Tongue (tissue), 2 donors: ENCODE data around the gene ARMC12. TPM values are rescaled to one million over a fixed set of nuclear protein-coding genes. Genes with fewer than 3 reads are reported as not detected.
A peak's percentile ranks its signal among the peaks of the same experiment; 100 is the strongest.

Source experiments
- DNase-seq: peaks from one replicate; pipeline ENCODE4 v3.0.0-alpha.2; 2015
- total RNA-seq: library from RNA; depleted of rRNA; stranded (reverse); fragments of >200 nt; gene quantifications from one replicate; pipeline ENCODE4 v1.2.3, GENCODE V29; 2014

The ARMC12 gene
- total RNA-seq, 1 donor from 2014 or later, result 0.31 TPM

DNA sequence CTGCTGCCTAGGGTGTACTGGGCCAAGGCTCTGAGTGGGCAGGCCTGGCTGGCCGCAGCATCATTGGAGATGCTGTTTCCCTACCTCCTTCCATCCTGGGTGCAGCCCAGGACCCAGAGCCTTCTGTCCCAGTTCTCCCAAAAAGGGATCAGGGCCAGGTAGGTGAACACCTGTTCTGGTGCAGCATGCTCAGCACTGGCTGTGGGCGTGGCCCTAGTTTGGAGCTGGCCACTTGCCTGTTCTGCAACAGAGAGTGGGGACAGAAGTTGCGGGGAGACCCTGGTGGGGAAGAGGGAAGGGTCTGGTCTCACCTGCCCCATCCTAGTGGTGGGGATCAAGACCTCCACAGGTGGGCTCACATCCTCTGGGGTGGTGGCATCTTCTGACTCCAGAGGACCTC lies 1.4 kb upstream of the ARMC12 start:
- DNase-seq, result no peak

DNA sequence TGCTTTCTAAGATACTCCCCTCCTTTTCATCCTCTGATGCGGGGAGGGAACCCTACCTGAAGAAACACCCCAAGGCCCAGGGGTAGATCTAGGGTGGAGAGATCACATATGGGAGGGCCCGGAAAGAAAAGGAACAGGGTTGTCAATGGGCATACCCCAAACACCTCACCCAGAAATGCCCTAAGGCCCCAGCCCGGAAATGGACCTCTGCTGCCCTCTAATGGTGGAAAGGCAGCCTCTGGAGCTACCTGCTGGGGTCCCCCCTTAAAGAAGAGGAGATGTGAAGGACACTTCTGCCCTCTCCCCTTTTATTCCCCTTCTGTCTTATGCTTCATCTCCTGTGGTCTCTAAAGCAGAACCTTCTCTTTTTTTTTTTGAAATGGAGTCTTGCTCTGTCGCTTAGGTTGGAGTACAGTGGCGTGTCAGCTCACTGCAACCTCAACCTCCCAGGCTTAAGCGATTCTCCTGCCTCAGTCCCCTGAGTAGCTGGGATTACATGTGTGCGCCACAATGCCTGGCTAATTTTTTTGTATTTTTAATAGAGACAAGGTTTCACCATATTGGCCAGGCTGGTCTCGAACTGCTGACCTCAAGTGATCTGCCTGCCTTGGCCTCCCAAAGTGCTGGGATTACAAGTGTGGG lies 458 bp upstream of the ARMC12 start:
- DNase-seq, result peak; percentile 90

DNA sequence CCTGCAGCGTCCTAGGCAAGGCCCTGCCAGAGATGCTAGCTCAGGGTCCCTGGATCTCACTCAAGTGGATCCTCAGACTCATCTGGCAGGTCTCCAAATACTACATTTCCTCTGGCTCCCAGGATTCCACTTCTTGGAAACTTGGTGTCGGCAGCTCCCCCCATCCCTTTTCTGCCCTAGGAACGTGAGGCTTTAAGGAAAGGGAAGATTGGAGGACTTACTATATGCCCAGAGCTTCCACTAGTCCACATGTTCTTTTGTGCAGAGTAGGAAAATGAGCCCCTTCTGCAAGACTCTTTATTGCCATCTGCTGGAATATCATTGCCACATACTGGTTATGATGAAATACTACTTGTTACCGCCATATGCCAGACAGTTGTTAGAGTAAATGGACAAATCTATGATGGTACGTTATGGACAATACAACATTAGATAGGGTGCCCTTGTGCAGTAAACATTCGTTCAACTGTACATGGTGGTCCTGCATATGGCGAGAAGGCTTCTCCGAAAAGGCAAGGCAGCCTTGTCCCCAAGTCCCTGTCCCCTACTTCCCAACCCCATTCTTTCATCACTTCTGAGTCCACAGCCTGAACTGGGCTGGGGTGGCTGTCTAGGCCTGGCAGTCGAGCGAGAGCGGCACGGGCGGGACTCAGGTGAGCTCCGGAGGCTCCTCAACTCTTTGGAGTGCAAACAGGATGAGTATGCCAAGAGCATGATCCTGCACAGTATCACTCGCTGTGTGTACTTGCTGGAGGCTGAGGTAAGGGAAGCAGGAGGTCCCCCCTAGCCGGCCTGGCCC lies 780 bp downstream of the ARMC12 start:
- peak; percentile 86 for DNase-seq

DNA sequence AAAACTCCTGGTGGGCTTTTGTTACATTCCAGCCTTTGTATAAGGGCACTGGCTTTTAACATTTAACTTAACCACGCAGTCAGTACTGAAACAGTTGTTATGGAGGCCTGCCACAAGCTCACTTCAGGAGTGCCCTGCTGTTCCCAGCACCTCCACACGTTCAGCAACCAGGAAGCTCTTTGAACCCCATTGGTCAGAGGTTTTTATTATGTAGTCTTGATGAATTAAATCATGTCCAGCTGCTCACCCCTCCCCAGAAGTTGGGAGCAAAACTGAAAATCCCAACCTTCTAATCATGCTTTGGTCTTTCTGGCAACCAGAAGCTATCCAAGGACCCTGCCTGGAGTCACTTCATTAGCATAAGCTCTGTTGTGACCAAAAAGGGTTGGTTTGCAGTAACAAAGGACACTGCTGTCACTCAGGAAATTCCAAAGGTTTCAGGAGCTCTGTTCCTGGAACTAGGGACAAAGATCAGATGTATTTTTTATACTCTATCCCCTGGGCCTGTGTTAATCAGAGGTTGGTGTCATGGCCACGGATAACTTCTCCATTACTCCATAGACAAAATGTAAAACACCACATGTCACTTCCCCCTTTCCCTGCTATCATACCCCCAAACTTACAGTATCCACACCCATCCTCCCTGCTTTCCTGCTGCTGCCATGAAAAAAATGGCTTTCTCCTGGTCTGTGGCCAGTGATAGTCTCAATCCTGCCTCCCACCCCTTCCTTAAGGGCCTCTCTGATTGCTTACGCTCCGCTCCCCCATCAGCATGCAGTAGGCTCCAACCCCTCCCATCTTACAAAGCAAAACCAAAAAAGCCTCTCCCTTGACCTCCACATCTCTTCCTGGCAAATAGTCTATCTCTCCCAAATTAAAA lies 3.1 kb downstream of the ARMC12 start:
- DNase-seq, result no peak

DNA sequence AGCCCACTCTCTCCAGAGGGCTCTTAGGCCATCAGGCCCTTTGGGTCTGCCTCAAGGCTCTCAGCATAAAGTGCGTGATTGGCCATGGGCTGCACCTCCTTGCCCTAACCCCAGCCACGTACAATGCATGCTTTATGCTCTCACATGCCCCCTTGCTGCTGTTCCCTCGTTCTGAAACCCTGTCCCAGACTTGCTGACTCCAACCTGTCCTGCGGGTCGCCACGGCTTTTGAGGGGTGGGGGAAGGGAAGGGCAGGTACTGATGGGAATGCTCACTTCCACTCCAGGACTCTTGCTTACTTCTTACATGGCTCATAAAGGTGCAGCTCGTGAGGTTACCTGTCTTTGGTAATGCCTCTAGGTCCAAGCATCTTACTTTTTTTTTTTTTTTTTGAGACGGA lies 6.0 kb downstream of the ARMC12 start:
- no peak for DNase-seq

DNA sequence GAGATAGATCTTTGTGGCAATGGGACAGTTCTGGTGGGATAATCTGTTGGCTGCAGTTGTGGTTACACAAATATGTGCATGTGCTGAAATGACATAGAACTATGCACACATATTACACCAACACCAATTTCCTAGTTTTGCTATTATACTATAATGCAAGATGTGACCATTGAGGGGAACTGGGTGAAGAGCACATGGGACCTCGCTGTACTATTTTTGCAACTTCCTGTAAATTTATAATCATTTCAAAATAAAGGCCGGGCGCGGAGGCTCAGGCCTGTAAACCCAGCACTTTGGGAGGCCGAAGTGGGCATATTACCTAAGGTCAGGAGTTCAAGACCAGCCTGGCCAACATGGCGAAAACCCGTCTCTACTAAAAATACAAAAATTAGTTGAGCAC lies 8.7 kb downstream of the ARMC12 start:
- DNase-seq, result no peak

DNA sequence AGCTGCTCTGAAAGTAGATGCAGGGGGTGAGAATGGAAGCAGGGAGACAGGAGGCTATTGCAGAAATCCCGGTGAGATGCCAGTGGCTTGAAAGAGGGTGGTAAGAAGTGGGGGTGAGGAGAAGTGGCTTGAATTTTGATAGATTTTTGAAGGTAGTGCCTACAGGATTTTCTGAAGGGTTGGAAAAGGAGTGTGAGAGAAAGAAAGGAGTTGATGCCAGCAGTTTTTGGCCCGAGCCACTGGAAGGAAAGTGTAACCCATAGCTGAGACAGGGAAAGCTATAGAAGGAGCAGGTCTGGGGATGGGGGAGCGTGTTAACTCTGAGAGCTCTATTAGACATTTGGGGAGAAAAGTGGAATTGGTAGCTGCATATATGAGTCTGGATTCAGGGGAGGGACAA lies 9.7 kb downstream of the ARMC12 start:
- no peak for DNase-seq

DNA sequence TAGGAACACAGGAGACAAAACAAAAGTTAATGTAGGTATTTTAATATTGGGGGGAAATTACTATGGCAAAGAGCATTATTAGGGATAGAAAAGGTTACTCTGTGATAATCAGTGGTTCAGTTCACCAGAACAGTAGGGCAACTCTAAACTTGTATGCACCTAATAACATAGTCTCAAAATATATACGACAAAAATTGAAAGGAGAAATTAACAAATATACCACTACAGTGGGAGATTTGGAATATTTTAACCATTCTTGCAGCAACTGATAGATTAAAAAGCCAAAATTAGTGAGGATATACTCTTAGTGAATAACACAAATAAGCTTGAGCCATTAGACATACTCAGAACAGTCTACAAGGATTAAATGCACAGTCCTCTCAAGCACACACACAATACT lies 11.0 kb downstream of the ARMC12 start:
- no peak for DNase-seq

DNA sequence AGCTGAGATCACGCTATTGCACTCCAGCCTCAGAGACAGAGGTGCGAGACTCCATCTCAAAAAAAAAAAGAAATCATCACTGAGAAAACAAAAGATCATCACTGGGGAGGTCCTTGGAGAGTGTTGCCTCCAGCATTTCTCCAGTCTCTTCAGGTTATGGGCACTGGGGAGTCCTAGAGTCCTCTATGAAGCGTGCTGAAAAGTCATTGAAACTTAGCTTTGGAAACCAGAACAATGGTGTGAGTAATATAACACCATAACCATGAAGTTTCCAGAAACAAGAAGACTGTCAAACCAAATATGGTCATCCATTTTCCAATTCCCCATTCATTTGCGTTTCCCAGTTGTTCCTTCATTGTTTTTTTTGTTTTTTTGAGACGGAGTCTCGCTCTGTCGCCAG lies 13.7 kb downstream of the ARMC12 start:
- DNase-seq, result no peak

DNA sequence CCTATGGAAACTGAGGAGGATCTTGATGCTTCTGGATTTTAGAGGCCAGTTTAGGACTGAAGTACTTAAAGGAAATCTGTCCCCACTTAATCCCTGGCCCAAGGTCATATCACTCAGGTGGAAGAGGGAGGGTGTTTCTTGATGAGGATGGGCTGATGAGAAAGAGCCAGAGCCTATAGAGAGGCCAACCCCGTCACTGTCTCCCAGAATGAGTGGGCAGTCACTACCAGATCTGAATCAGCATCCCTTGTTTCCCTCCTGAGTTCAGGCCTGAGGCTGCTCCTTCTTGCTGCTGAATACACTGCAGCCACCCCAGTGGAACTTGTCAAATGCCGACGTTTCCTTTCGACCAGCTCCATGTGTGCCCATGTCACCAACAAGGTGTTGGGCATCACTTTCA lies 14.8 kb downstream of the ARMC12 start:
- no peak for DNase-seq

DNA sequence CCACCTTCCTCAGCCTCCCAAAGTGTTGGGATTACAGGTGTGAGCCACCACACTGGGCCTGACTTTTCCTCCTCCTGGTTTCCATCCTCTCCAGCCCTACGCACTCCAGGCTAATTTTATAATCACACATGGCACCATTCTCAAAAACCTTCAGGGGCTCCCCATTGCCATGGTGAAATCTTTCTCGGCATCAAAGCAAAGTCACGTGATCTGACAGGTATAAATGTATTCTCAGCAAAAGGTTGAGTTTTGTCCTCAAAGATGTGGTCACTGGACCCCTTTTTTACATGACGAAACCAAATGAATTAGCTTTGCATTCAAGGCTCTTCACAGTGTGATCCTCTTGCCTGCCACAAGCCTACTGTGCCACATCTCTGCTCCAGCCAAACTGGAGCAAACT lies 15.5 kb downstream of the ARMC12 start:
- DNase-seq, result no peak

DNA sequence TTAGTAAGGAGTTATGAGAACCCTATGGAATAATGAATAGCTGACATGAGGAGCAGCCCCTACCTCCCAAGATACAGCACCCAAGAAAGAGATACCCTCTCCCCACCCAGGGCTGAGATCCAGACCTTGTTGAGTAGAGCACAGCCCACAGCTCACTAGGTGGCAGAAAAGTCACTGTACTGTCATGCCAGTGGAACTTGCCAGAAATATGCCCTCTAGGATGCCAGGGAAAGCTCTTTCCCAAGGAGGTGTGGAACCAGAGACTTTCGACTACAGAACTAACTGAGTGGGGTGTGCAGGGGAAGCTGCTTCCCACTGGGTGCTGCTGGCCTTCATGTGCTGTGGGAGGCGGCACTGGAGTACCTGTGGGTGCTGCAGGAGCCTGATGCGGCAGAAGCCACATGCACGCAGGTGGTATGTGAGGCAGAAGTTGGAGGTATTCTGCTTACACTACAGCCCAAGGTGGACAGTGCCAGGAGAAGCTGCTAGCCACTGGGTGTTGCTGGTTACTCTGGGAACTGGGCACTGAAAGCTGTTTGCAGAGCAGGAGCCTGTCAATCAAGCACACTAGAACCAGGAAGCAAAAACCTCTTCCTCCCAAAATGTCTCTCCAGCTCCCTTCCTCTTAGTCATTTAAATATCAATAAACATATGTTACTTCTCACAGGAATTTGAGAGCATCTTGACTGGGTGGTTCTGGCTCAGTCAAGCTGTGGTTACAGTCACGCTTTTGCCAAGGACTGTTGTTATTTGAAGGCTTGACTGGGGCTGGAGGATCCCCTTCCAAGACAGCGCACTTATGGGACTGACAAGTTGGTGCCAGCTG lies 17.8 kb downstream of the ARMC12 start:
- DNase-seq, result no peak

DNA sequence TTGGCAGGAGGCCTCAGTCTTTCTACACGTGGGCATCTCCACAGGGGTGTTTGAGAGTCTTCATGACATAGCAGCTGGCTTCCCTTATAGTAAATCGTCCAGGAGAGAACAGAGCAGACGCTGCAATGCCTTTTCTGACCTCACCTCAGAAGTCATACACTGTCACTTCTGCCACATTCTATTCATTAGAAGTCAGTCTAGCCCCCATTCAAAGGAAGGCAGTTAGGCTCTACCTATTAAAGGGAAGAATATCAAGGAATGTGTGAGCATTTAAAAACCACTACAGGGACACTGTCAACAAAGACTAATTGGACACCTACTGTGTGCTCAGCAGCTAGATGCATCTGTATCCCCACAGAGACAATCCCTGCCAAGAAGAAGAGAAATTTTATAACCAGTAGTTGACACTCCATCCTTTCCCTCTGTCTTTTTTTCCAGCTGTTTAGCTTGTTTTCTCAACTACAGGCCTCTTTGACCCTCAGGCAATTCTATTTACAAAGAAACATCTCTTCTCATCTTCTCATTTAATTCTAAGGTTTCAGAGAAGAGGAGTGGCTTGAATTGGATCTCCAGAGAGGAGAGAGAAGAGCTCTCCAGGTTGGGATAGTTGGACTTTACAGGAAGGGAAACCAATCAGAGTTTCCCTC lies 18.6 kb downstream of the ARMC12 start:
- no peak for DNase-seq

DNA sequence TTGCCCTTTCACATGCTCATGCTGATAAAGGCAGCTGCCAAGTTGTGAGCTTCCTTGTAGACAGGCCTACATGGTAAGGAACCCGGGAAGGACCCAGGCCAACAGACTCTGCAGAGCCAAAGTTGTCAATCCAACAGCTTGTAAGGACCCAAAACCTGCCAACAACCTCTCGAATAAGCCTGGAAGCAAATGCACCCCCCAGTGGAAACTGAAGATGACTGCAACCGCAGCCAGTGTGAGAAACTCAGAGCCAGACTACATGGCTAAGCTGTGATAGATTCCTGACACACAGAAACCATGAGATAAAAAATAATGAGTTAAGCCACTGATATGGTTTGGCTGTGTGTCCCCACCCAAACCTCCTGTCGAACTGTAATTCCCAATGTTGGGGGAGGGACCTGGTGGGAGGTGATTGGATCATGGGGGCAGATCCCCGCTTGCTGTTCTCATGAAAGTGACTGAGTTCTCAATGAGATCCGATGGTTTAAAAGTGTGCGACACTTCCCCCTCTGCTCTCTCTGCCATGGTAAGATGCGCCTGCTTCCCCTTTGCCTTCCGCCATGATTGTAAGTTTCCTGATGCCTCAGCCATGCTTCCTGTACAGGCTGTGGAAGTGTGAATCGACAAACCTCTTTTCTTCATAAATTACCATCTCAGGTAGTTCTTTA lies 20.8 kb downstream of the ARMC12 start:
- DNase-seq, result no peak

DNA sequence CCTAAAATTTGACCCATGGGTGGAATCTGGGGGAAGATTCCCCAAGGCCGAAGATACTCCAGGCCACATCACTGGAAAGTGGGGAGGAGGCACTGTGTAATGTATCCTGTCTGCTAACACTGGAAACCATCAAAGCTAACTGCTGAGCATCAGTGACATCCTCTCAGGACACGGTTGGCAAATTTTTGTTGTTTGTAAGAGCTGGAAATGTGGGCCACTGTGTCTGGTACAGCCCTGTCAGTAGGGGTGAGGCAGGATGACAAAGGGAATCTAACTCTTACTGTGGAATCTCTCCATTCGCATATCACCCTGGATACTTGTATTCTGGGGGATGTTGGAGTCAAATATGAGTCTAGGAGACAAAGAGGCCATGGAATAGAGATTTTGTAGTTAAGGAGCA lies 22.6 kb downstream of the ARMC12 start:
- DNase-seq, result no peak

DNA sequence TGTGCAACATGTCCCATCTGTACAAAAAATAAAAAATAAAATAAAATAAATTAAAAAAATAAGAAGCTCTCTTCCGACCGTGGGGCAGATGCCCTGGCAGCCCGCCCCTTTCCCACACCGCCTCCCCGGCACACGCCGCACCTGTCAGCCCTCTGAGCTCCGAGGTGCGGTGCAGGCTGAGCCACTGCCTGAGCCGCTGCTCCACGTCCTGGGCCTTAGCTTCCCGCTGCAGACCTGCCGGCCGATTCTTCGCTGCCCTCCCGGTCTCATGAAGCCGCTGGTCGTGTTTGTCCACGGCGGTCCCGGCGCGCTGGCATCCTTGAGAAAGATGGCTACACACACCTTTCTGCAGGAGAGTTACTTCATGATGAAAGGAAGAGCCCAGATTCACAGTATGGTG lies 28.9 kb downstream of the ARMC12 start:
- no peak for DNase-seq

DNA sequence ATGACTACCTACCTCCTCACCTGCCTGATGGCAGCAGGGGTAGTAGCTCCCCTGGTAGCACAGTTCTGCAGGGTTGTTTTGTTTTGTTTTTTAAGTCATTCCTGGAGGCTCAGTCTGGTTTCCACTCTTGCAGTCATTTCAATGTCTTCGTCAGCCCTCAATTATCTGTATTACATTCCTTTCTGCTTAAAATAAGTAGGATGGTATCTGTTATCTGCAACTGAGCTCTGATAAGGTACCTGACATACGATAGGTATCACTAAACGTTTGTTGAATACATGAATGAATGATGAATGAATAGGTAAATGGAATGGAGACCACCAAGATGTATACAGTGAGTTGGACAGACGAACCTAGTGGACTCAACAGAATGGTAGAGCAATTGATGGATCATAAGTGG lies 32.4 kb downstream of the ARMC12 start:
- no peak for DNase-seq

DNA sequence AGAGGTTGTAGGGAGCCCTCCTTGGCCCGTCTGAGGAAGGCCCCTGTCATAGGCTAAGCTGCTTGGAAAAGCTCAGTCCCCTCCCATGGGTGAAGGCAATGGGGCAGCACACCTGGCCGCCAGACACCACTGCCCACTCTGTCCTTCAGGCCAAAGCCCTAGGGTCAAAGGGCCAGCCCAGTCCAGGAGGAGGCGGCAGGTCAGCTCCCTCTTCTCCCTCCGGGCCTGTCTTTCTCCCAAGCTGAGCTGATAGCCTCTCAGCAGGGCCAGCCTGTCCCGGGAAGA lies 34.5 kb downstream of the ARMC12 start:
- DNase-seq, result no peak

DNA sequence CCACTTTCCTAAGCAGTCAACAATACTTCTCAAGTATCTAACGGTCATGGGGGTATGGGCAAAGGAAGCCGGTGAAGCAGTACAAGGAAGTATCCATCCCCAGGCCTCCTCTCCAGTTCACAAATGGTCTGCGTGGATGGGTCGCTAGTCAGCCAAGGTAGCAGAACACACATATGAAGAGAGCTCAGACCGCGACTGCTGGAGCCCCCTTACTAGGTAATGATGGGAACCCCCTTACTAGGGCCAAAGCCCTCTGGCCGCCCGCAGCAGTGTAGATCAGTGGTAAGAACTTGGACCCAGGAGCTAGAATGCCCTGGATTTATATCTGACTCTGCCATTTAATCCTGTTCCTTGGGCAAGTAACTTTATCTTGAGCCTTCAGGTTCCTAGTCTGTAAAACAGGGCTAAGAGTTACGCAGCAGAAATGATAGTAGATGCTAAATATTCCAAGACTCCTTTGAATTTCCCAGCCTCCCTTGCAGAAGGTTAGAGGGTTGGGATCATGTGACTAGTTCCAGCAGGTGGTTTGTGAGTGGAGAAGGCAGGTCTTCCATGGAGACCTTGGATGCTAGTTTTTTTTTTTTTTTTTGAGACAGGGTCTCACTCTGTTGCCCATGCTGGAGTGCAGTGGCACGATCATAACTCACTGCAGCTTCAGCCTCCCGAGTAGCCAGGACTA lies 37.4 kb downstream of the ARMC12 start:
- no peak for DNase-seq

DNA sequence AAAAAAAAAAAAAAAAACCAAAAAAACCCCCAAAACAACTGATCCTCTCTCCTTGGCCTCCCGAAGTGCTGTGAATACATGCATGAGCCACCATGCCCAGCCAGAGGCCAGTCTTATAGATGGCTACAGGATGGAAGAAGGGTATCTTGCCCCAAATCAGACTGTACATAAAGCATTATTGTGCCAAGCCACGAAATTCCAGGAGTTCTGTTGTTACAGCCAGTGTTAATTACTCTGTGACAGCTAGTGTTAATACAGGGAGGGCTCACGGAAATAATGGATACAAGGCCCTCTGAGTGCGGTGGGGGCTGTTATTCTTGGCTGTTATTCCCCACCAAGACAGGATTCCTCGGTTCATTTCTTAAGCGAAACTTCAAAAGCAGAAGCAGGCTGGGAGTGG lies 38.2 kb downstream of the ARMC12 start:
- DNase-seq, result no peak
